Daoy (cell line): ENCODE measurements around the gene ZNF778. TPM values are rescaled to one million over a fixed set of nuclear protein-coding genes. Genes with fewer than 3 reads are reported as not detected.
"Not testable (repeated sequence)": the region's sequence is repeated elsewhere in the genome, so short reads cannot be mapped to it uniquely, and the experiment has no call there.

Source experiments
- DNase-seq: peaks from one replicate; pipeline ENCODE4 v3.0.0-alpha.2; 2015; ENCODE audit warnings: low read depth
- total RNA-seq: library from RNA; depleted of rRNA; stranded (reverse); fragments of >200 nt; shearing (Covaris generic); gene quantifications from 2 replicates; pipeline ENCODE4 v1.2.3, GENCODE V29; 2014

ZNF778 gene
- total RNA-seq, 1 experiment from 2014 or later, result 3.4 TPM

DNA sequence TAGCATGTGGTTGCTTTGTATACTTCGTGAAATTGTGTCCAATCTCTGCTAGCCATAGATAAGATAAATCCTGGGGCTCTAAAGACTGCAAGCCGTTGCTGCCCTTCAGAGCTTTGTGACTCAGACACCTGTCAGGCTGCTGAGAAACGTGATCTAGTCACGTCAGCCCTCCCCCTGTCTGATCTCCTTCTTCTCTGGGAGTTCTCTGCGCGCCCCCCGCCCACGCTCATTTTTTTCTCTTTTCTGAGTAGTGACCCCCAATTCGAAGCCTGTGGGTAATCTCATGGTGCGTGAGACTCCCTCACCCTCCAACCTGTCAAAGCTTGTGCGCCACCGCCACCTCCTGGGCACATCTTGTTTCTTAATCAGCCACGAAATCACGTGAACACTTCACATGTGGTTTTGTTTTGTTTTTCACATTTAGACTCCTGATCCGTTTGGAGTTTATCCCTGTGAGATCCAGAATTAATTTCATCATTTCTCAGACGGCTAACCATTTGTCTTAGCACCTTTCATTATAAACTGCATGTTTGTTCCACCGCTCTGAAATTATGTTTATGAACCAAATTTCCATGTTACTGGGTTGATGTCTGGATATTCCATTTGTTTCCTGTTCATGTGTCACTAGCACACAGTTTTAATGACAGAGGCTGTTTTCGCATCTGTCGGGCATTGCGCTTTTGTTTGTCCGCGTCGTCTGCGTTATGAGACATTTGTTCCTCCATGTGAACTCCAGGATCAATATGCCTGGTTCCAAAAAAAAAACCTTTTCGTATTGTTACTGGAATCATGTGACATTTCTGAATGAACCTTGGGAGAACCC, 977 bp upstream of the ZNF778 start:
- DNase-seq, result peak; percentile 73

DNA sequence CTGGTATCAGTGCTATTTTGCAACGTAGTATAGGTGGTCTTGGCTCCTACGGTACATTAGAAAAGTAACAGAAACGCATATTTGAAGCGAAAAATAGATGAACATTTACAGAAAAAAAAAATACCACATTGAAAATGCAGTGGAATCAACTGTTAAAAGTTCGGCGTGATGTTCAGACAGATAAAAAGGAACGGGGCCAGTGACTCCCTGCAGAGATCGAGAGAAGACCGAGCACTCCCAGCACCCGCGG, 440 bp upstream of the ZNF778 start:
- DNase-seq, result no peak

DNA sequence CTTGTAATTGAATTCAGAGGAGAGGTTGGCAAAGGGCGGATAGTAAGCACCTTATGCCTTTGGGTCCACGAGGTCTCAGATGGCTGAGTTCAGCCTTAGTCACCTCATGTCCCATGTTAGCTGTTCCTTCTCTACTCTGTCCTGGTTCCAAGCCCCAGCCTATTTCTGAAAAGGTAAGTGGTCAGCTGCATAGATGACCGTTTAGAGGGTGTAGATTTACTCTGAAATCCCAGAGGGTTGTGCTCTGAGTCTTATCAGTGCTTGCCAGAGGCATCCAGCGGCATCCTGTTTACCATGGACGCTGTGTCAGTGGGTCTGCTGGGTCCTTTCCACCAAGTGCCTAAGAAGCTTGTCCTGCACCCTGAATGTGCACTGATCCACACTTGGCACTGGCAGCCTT, 1.9 kb downstream of the ZNF778 start:
- DNase-seq, result no peak

DNA sequence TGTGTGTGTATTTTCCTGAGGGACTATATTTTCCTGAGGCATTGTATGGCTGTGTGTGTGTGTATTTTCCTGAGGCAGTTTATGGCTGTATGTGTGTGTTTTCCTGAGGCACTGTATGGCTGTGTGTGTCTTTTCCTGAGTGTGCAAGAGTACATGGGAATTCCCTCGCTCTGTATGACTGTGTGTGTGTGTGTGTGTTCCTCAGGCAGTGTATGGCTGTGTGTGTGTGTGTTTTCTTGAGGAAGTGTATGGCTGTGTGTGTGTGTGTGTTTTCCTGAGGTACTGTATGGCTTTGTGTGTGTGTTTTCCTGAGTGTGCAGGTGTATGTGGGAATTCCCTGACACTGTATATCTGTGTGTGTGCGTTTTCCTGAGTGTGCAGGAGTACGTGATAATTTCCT, 4.1 kb downstream of the ZNF778 start:
- DNase-seq, result no peak

- no peak for DNase-seq
Observed at GRCh38 chr16:89222931-89223330, 5.4 kb downstream of the ZNF778 start.

DNA sequence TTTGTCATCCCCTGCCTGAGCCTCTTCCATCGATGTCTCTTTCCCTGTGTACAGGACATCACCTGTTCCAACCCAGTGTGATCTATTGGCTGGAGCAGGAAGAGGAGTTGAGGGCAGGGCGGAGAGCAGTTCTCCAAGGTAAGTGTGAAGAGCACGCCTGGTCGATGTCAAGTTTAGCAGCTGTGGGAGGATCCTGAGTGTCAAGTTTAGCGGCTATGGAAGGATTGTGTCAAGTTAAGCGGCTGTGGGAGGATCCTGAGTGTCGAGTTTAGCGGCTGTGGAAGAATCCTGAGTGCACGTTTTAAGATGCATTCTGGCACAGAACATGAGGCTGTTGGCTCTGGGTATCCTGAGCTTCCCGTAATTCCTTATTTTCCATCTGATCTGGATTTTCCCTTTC, 7.2 kb downstream of the ZNF778 start:
- DNase-seq, result no peak

DNA sequence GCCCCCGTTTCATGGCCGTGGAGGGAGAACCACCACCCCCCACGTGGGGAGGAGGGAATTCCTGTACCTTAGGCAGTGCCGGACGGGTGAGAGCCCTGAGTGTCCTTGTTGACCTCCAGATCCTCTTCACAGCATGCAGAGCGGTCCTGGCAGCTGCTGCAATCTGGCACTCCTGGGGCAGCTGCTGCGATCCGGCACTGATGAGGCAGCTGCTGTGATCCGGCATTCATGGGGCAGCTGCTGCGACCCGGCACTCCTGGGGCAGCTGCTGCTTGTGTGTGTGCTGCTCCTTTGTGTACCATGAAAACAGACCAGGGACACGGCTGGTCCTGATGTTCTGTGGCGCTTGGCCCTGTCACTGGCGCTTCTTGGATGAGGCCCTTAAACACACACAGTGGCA, 12.8 kb downstream of the ZNF778 start:
- no peak for DNase-seq

DNA sequence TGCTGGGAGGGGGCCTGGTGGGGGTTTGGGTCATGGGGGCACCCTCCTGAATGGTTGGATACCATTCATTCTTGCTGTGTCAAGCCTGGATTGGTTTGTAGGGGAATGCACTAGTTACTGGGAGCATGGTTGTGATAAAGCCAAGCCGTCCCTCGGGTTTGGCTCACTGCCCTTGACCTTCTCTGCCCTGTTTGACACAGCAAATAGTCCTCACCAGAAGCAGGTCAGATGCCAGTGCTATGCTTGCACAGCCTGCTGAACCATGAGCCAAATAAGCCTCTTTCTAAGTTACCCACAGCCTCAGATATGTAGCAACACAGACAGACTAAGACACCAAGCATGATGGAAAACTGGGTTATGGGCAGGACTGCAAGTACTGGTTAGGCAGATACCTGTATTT, 14.6 kb downstream of the ZNF778 start:
- DNase-seq, result no peak

GRCh38 chr16:89233678-89234490, 16.4 kb downstream of the ZNF778 start:
- DNase-seq, result no peak

DNA sequence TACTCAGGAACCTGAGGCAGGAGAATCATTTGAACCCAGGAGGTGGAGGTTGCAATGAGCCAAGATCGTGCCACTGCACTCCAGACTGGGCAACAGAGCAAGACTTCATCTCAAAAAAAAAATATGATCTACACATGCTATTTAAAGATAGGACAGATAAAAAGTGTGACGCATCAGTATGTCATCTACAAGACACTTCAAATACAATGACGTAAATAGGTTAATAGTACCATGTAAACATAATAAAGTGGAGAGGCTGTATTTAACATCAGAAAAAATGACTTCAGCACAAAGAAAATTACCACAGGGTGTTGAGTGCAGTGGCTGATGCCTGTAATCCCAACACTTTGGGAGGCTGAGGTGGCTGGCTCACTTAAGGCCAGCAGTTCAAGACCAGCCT, 20.2 kb downstream of the ZNF778 start:
- no peak for DNase-seq

DNA sequence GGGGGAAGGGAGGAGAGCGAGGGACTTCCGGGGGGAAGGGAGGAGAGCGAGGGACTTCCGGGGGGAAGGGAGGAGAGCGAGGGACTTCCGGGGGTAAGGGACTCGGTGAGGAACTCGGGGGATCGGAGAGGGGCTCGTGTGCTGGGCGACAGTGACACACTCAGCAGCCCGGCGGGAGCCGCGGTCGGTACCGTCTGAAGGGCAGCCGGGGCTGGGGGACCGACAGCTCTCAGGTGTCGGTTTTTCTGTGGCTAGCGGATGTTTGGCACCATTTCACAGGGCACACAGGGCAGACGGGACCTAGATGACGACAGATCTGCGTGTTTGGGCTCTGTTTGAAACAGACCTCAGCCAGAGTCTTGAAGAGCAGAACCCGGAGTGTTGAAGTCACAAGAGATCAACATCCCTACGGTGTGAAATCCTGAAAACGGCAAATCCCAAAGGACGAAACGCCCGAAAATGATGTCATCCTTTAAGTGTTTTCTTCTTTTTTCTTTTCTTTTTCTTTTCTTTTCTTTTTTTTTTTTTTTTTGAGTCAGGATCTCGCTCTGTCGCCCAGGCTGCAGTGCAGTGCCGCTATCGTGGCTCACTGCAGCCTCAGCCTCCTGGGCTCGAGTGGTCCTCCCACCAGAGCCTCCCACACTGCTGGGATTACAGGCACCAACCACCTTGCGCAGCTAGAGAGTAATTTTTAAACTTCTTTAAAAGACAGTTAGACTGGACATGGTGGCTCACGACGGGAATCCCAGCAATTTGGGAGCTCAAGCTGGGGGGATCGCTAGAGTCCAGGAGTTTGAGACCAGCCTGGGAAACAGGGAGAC, 23.9 kb downstream of the ZNF778 start:
- peak; percentile 73 for DNase-seq

GRCh38 chr16:89242795-89243200, 25.3 kb downstream of the ZNF778 start:
- DNase-seq, result no peak

DNA sequence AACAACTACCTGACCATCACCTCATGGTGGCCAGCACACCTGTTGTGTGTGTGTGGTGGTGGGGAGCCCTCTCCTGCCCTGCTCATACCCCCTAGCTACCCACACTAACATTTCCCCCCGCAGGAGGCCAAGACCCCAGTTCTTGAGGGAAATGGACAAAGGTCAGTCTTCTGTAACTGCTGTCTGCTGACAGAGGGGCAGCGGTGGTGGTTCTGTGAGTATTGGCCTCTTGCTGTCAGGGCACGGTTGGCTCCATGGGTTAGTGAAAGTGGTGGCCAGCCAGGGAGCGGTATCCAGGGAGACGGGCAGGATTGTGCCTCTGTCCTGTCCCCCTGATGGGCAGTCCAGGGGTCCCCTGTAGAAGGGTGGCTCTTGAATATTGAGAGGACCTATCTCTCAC, 26.2 kb downstream of the ZNF778 start:
- DNase-seq, result no peak

- not testable (repeated sequence) for DNase-seq
Observed at GRCh38 chr16:89244264-89244663, 26.8 kb downstream of the ZNF778 start.

DNA sequence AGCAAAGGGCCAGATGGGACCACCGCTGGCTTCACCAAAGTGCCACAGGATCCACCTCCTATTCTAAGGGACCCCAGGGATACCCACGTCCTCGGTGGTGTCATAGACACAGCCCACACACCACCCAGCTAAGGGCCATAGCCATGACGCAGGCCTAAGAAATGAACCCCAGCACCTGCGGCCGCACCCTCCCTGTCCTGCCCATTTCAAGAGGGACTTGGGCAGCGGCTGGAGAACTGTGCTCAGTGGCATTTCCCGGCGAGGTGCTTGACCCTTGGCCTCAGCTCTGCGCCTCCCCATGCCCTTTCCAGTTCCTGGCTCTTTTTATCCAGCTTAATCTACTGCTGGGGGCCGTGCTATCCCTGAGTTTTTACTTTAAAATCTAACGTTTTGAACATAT, 27.3 kb downstream of the ZNF778 start:
- no peak for DNase-seq

GRCh38 chr16:89246383-89246902, 28.9 kb downstream of the ZNF778 start:
- no peak for DNase-seq

DNA sequence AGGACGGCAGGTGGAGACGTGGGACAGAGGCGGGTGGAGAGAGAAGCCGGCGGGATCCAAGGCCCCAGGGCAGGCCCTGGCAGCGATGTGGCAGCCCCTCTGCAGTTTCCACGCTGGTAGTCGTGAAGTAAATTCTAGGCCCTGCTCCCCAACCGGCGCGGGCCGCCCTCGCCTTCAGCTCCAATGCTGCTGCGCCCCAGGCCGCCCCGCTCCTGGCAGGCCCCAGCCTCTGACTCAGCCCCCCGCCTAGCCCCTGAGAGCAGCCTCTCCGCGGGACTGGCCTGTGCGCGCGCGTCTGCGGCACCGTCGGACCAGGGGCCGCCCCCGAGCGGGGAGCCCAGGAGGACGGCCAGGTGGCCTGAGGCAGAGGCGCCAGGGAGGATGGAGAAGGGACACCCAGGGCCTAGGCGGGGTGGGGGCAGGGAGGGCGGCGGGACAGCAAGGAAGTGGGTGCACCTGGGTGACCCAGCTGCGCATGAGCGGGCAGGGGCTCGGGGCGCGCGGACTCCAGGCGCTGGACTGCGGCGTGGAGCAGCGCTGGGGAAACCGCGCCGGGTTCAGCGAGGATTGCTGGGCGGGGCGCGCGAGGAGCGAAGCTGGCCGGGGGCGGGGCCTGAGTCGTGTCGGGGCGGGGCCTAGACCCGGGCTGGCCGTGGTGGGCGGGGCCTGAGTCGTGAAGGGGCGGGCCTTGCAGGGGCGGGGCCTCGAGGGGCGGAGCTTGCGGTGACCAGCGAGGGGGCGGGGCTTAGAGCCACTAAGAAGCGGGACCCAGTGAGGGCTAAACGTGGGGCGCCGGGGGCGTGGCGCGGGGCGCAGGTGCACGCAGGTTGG, 29.6 kb downstream of the ZNF778 start:
- DNase-seq, result peak; percentile 81

DNA sequence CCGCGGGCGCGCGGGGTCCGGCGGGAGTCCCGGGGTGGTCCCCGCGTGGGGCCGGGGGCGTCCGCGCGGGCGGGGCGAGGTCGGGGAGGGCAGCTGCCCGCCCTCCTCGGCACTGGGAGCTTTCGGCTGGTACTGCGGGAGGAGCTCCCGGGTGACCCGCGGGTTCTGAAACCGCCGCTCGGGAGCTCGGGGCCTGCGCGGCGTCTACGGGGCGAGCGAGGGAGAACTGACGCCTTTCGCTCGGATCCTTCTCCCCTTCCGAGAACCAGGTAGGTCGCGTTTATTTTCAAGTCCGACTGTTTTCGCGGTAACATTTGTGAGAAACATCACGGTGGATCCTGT, 30.2 kb downstream of the ZNF778 start:
- DNase-seq, result not testable (repeated sequence)

DNA sequence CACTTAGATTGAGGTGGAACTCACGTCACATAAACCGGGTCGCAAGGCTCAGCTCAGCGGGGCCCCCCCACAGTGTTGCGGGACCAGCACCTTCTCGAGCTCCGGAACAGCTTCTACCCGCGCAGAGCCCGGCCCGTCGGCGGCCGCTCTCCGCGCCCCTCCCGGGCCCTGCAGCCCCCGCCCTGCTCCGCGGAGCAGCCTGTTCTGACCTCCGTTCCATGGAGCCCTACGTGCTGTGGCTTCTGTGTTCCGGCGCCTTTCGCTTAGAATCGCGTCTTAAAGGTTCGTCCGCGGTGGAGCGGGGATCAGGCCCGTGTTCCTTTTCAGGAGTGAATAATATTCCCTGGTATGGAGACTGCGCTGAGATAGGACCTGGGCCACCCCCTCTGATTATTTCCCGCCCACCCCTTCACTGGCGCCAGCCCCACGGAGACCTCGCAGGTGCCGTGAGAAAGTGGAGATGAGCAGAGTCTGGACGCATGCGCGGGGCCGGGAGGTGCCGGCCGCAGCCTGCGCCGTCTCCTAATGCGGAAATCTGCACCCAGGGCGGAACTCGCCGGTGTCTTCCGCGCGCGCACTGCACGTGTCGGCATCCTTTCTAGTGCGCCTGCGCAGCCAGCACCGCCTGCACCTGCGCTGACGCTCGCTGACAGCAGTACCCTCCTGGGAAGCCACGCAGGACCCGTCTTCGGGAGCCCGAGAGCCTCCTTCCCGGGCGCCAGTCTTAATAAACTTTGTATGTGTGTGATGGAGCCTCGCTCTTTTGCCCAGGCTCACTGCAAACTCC, 30.9 kb downstream of the ZNF778 start:
- no peak for DNase-seq

GRCh38 chr16:89253548-89254287, 36.2 kb downstream of the ZNF778 start:
- DNase-seq, result no peak
